Measurements from ENCODE around the gene KANSL2. TPM values are rescaled to one million over a fixed set of nuclear protein-coding genes. Genes with fewer than 3 reads are reported as not detected.

KANSL2 gene
- total RNA-seq, 1 experiment from 2014 or later: 48.1 TPM

GRCh38 chr12:48686615-48687334 lies 4.7 kb upstream of the KANSL2 start (continued):
- TF ChIP-seq ZNF512 (CRISPR knock-in tag; IDR thresholded peaks at IDR 0.05; ENCODE audit: borderline replicate concordance) (no peak), ZNF121 (CRISPR knock-in tag; IDR thresholded peaks at IDR 0.05) (peak; percentile 44; the same call in 1 of the 2 replicates), ZBTB43 (CRISPR knock-in tag; IDR thresholded peaks at IDR 0.05) (no peak)

GRCh38 chr12:48686037-48686595 lies 4.1 kb upstream of the KANSL2 start:
- Mint-ChIP-seq H3K36me3 (peaks cover 9% of the 10 kb centered on the region), H3K9me3 (no peaks in the 10 kb centered on the region), H3K27ac (no peak overlapping the region), H3K27me3 (ENCODE audit: low read depth) (no peaks in the 10 kb centered on the region; the same call in 1 of the 2 replicates), H3K4me3 (no peak overlapping the region), H3K4me1 (0 out of 2 replicates have a peak, but pooled peaks cover 1% of the 10 kb centered on the region)
- TF ChIP-seq ZNF532 (CRISPR knock-in tag; IDR thresholded peaks at IDR 0.05; ENCODE audit: borderline replicate concordance) (0 out of 2 replicates have a peak, but pooled peaks have one; percentile 64), ZNF317 (CRISPR knock-in tag; IDR thresholded peaks at IDR 0.05; ENCODE audit: borderline replicate concordance, low read depth) (no peak), FOXP1 (CRISPR knock-in tag; IDR thresholded peaks at IDR 0.05; ENCODE audit: borderline replicate concordance) (no peak), PRRX2 (CRISPR knock-in tag; IDR thresholded peaks at IDR 0.05) (0 out of 2 replicates have a peak, but pooled peaks have one; percentile 75)
- CTCF ChIA-PET: interaction anchor here (0.9 kb wide), 1 partner anchor 129 kb away, joined by 3 read pairs; no protein-coding TSS in a partner anchor
- ATAC-seq (no peak), DNase-seq (ENCODE audit: low spot score) (no peak)
- POLR2A ChIA-PET: no interaction called here

GRCh38 chr12:48683534-48683933 lies 1.5 kb upstream of the KANSL2 start:
- Mint-ChIP-seq H3K4me3 (0 out of 2 replicates have a peak overlapping the region, but pooled peaks have one; percentile 15), H3K27ac (no peak overlapping the region), H3K27me3 (ENCODE audit: low read depth) (no peaks in the 10 kb centered on the region; the same call in 1 of the 2 replicates), H3K36me3 (peaks cover 26% of the 10 kb centered on the region), H3K9me3 (no peaks in the 10 kb centered on the region), H3K4me1 (peaks cover 18% of the 10 kb centered on the region)
- ChIA-PET POLR2A (interaction anchor here (1.2 kb wide), 1 partner anchor 181 kb away, joined by 3 read pairs; no protein-coding TSS in a partner anchor), CTCF (interaction anchor here (2.2 kb wide), 1 partner anchor 131 kb away, joined by 7 read pairs; no protein-coding TSS in a partner anchor)
- no peak for DNase-seq (ENCODE audit: low spot score)
- ATAC-seq: no peak
- TF ChIP-seq NFYB (CRISPR knock-in tag; conservative IDR thresholded peaks at IDR 0.05; ENCODE audit: low read depth) (no peak), E2F4 (CRISPR knock-in tag; IDR thresholded peaks at IDR 0.05; ENCODE audit: borderline replicate concordance, low read depth) (no peak), TP53 (CRISPR knock-in tag; IDR thresholded peaks at IDR 0.05) (no peak), AFF4 (CRISPR knock-in tag; IDR thresholded peaks at IDR 0.05; ENCODE audit: borderline replicate concordance) (no peak), TEAD4 (CRISPR knock-in tag; IDR thresholded peaks at IDR 0.05) (no peak)

Measured in WTC11 (cell line).